Dedifferentiated amniotic fluid mesenchymal stem cell (primary cell): ENCODE data around the gene SDSL.

ENCODE experiments used
- DNase-seq: peaks from one replicate; pipeline ENCODE4 v3.0.0-alpha.2; 2016; ENCODE audit errors: extremely low spot score

SDSL gene

DNA sequence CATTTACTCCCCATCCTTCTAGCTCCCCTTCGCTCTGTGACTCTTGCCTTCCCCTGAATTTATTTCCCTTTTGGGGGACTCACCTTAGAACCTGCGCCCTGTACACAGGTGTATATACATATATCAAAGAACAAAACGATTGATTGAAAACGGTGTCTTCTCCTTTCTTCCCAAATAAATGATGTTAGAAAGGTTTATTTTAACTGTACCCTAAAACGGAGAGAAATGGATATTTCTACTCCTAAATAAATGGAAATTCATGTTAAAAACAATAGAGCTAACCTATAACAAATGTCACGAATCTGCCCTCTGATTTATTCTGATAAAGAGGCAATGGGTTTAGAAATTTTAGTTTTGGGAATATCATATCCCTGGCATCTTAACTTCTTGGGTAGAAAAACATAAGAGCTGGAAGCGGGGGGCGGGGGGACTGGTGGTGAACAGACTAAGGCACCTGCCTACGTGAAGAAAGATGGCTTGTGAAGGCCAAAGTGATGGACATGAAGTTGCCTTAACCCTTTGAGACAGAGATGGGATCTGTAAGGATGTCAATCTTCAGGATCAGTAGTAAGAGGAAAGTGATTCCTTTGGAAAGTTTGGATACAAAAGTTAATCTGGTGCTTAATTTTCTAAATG is 58.3 kb downstream of the SDSL start:
- DNase-seq, result no peak

DNA sequence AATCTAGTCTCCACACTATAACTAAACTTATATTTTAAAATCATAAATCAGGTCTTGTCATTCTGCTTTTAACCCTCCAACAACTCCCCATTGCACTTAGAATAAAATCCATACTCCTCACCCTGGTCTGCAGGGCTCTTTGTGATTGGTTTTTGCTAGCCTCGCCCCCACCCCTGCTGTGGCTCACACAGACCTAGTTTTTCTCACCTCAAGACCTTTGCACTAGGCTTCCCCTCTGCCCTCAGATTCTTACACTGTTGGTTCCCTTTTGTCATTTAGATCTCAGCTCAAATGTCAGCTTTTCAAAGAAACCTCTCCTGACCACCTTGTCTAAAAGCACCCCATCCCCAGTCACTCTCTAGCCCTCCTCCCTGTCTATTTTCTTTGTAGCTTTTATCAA is 60.2 kb downstream of the SDSL start:
- no peak for DNase-seq

DNA sequence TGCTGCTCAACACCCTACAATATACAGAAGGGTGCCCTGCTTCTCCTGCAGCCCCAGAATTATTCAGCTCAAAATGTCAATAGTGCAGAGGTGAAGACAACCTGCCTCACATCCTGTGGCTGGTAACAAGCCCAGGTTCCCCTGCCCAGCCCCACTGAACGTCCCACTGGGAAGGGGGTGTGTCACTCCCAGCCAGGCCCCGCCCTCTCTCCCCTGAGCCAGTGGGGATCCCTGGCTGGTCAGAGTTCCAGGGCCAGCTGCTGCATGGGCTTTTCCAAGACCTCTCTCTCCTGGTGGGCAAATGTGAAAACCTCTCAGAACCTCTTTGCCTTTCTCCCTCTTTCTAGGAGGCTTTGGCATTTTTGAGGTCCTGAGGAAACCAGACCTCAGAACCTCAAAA is 63.1 kb downstream of the SDSL start:
- DNase-seq, result no peak

DNA sequence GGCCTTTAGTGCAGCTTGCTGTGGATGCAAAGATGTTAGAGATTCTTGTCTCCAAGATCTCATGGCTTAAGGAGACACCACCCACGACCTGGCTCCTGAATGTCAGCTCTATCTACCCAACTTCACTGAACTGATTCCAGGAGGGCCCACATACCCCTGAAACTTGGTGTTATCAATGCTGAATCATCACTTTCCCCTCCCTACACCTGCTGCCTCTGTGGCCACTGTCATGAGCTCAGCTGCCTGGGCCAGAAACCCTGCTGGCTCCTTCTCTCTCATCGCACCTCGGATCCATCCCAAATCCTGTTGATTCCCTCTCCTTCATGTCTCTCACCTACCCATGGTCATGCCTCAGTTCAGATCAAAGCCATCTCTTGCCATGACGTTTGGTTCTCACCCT is 64.5 kb downstream of the SDSL start:
- no peak for DNase-seq
